GM12878 (cell line): ENCODE data around the gene RAB3IL1. TPM values are rescaled to one million over a fixed set of nuclear protein-coding genes. Genes with fewer than 3 reads are reported as not detected.

Experiments
- ATAC-seq: fragments of 200-7000 bp; cut with Tn5 transposase; 3 replicates; pipeline ENCODE4 v1.9.1; 2020; ENCODE audit warnings: mild to moderate bottlenecking, moderate library complexity
- BruUV-seq: library from RNA; stranded (reverse); fragments of 400-500 nt; replicated peaks from 2 replicates; lab custom pipeline; 2021; lab: Mats Ljungman, UMichigan
- CTCF ChIA-PET: fragments of 300-600 bp; sonication (Branson Sonifier 250); formaldehyde crosslinking; extraction: SDS; loops from one replicate; lab custom pipeline; 2021; ENCODE audit warnings: inconsistent platforms; lab: Yijun Ruan, JAX
- POLR2A ChIA-PET: fragments of 350-600 bp; formaldehyde crosslinking; extraction: SDS; loops from one replicate; lab custom pipeline; 2021; ENCODE audit warnings: inconsistent platforms; lab: Charles Lee
- RAD21 ChIA-PET: fragments of 300-600 bp; sonication (Branson Sonifier 250); formaldehyde crosslinking; loops from one replicate; lab custom pipeline; 2023; ENCODE audit warnings: antibody characterized with exemption; ENCODE audit not compliant: unreplicated experiment; lab: Charles Lee
- SMC1A ChIA-PET: fragments of 300-600 bp; sonication (Branson Sonifier 250); formaldehyde crosslinking; loops from one replicate; lab custom pipeline; 2023; ENCODE audit not compliant: unreplicated experiment, uncharacterized antibody; lab: Charles Lee
- DNase-seq: peaks from one replicate; pipeline ENCODE4 v3.0.0-alpha.2; 2011; ENCODE audit warnings: low read depth, low spot score
- FAIRE-seq: peaks from 3 replicates; lab custom pipeline; 2011; peaks lifted over from hg19 to GRCh38; lab: Jason Lieb, UNC
- H2AFZ ChIP-seq: 2 replicates; pipeline ENCODE4 v1.6.0; 2011; ENCODE audit warnings: low read depth, low read length, control low read depth; ENCODE audit not compliant: control insufficient read depth
- H3K27ac ChIP-seq: 2 replicates; pipeline ENCODE4 v1.5.1; 2011; ENCODE audit warnings: control low read depth; ENCODE audit not compliant: control insufficient read depth, insufficient read depth
- H3K27me3 ChIP-seq, 2 experiments: replicated peaks in 1 of 2; 2 replicates each; pipeline versions ENCODE4 v1.6.0 to v1.6.1; 2011; ENCODE audit warnings: low read length in 1 of 2; ENCODE audit not compliant: control insufficient read depth in 2 of 2, insufficient read depth in 2 of 2
- H3K36me3 ChIP-seq, 2 experiments: 2 replicates each; pipeline ENCODE4 v1.5.1; 2011; ENCODE audit warnings: low read length in 1 of 2; ENCODE audit not compliant: control insufficient read depth in 2 of 2, insufficient read depth in 2 of 2
- H3K4me1 ChIP-seq: 2 replicates; pipeline ENCODE4 v1.6.1; 2011; ENCODE audit warnings: mild to moderate bottlenecking, low read length, moderate library complexity, mixed read lengths; ENCODE audit not compliant: control insufficient read depth, insufficient read depth
- H3K4me2 ChIP-seq: 2 replicates; pipeline ENCODE4 v1.6.0; 2011; ENCODE audit warnings: control low read depth; ENCODE audit not compliant: control insufficient read depth, insufficient read depth
- H3K4me3 ChIP-seq: fragments of 200-600 bp; sonication (generic); 2 replicates; pipeline ENCODE4 v1.5.1; 2016
- H3K79me2 ChIP-seq: 2 replicates; pipeline ENCODE4 v1.6.0; 2011; ENCODE audit warnings: low read length; ENCODE audit not compliant: control insufficient read depth, insufficient read depth
- H3K9ac ChIP-seq: 2 replicates; pipeline ENCODE4 v1.8.0; 2011; ENCODE audit warnings: low read length, control low read depth, mixed read lengths; ENCODE audit not compliant: control insufficient read depth, insufficient read depth
- H3K9me3 ChIP-seq: replicated peaks from 3 replicates; pipeline ENCODE4 v1.5.1; 2011; ENCODE audit warnings: mild to moderate bottlenecking, low read length; ENCODE audit not compliant: control insufficient read depth, insufficient read depth
- H4K20me1 ChIP-seq: 2 replicates; pipeline ENCODE4 v1.6.0; 2011; ENCODE audit not compliant: control insufficient read depth, insufficient read depth
- EED ChIP-seq: sonication (generic); IDR thresholded peaks from 2 replicates; pipeline ENCODE4 v1.6.1; 2016; ENCODE audit warnings: antibody characterized with exemption, low read depth
- HDAC2 ChIP-seq: fragments of 200-600 bp; sonication (generic); IDR thresholded peaks from 2 replicates; pipeline ENCODE4 v1.6.1; 2017
- MLLT1 ChIP-seq: fragments of 450-650 bp; IDR thresholded peaks from 2 replicates; pipeline ENCODE4 v1.6.1; 2016; ENCODE audit warnings: mild to moderate bottlenecking
- PRDM15 ChIP-seq: fragments of 450-650 bp; formaldehyde crosslinking; IDR thresholded peaks from 2 replicates; pipeline ENCODE4 v1.4.0; 2020; ENCODE audit warnings: mild to moderate bottlenecking, moderate library complexity
- RUNX3 ChIP-seq: IDR thresholded peaks from 2 replicates; pipeline ENCODE4 v1.6.1; 2012; ENCODE audit warnings: low read length, inconsistent platforms
- SIN3A ChIP-seq: IDR thresholded peaks from 2 replicates; pipeline ENCODE4 v1.6.1; 2012; ENCODE audit warnings: low read depth, low read length, improper control_type of control experiment
- SUPT20H ChIP-seq: IDR thresholded peaks from 2 replicates; pipeline ENCODE4 v1.6.1; 2011; ENCODE audit warnings: low read depth, mild to moderate bottlenecking, low read length, moderate library complexity, borderline replicate concordance; ENCODE audit not compliant: control insufficient read depth
- WRNIP1 ChIP-seq: IDR thresholded peaks from 2 replicates; pipeline ENCODE4 v1.6.1; 2011; ENCODE audit warnings: low read depth, low read length, improper control_type of control experiment, borderline replicate concordance
- ZNF207 ChIP-seq: fragments of 450-650 bp; IDR thresholded peaks from 2 replicates; pipeline ENCODE4 v1.6.1; 2014; ENCODE audit warnings: antibody characterized with exemption, mild to moderate bottlenecking, borderline replicate concordance
- in situ Hi-C: fragments of 300-500 bp; cut with MboI; formaldehyde crosslinking; loops from 9 replicates; pipeline ENCODE4 v1.14.3; 2018; ENCODE audit warnings: mixed read lengths
- intact Hi-C: fragments of 100-400 bp; cut with micrococcal nuclease; formaldehyde crosslinking; loops from one replicate; pipeline ENCODE4 v1.14.2; 2022; ENCODE audit not compliant: unreplicated experiment
- polyA plus RNA-seq, 11 experiments: library from polyadenylated mRNA; depleted of rRNA in 4 of 11; unstranded in 6 of 11; stranded (reverse) in 5 of 11; fragments of >200 nt; fragmentation: Nextera tagmentation in 4 of 11; fragmentation: Illumina TruSeq in 1 of 11; extraction: Ambion mirVana in 4 of 11; extraction: Trizol in 1 of 11; gene quantifications; 1 replicate in 1 of 11; 2 replicates in 10 of 11; pipeline versions ENCODE4 v1.2.1 to v1.2.3, GENCODE V29; 2011 to 2016; ENCODE audit warnings: inconsistent platforms in 2 of 11, missing spikeins in 2 of 11, low read depth in 1 of 11
- total RNA-seq, 4 experiments: library from RNA; depleted of rRNA in 3 of 4; stranded (reverse); fragments of >200 nt in 3 of 4; fragmentation: Illumina TruSeq in 1 of 4; extraction: Trizol in 1 of 4; gene quantifications; 2 replicates each; pipeline versions ENCODE4 v1.2.1 to v1.2.3, GENCODE V29; 2013 to 2021

RAB3IL1 gene
- total and polyA plus RNA-seq, 10 of the 15 experiments (the other 5 are each of a cell fraction or from before 2014, with no cell fraction given) = 0.04 TPM; not detected in 9

- ChIA-PET CTCF (interaction anchor here (0.6 to 2.2 kb wide), 7 partner anchors 11 to 1811 kb away, joined by 3 to 7 read pairs (median 4); no protein-coding TSS in a partner anchor), POLR2A (interaction anchor here (1.1 kb wide), 1 partner anchor 19 kb away, joined by 3 read pairs; no protein-coding TSS in a partner anchor), RAD21 (interaction anchor here (0.6 to 0.7 kb wide), 3 partner anchors 20 to 153 kb away, joined by 3 read pairs; no protein-coding TSS in a partner anchor), SMC1A (interaction anchor here (0.7 to 1.8 kb wide), 5 partner anchors 14 to 153 kb away, joined by 3 to 10 read pairs (median 4); no protein-coding TSS in a partner anchor)
- no TSS peak for BruUV-seq
- no peaks in the 10 kb centered on the region for H3K36me3 ChIP-seq
- no peaks in the 10 kb centered on the region for H3K9me3 ChIP-seq
- no peaks in the 10 kb centered on the region for H3K79me2 ChIP-seq
- no peak overlapping the region for H3K9ac ChIP-seq
- FAIRE-seq (no peak), ATAC-seq (no peak)
- intact Hi-C loops (no loop called here), in situ Hi-C loops (no loop called here)
- no peaks in the 10 kb centered on the region for H3K4me1 ChIP-seq
- no peak overlapping the region for H3K27ac ChIP-seq
- no peaks in the 10 kb centered on the region; the same call in 1 of the 2 replicates for H4K20me1 ChIP-seq
- no peak overlapping the region for H2AFZ ChIP-seq
- no peaks in the 10 kb centered on the region; a peak in 2 of 4 replicates for H3K27me3 ChIP-seq
- H3K4me2 ChIP-seq = no peak overlapping the region
- no peak overlapping the region for H3K4me3 ChIP-seq
- TF ChIP-seq ZNF207 = no peak
- no peak for TF ChIP-seq HDAC2
- TF ChIP-seq RUNX3 = no peak
- TF ChIP-seq SUPT20H = no peak
- no peak for TF ChIP-seq WRNIP1
- no peak for TF ChIP-seq MLLT1
- TF ChIP-seq EED = no peak
- TF ChIP-seq PRDM15 = no peak
- TF ChIP-seq SIN3A = no peak
- TF ChIP-seq, all 136 proteins: peak for 0
- no peak for DNase-seq
These were observed 11.2 kb upstream of the RAB3IL1 start for GRCh38 chr11:61928606-61929005.
